Stimulated activated naive B cell treated with anti-CD40 and anti-IgM and Interleukin-4, amounts not matched to agents 10 μg/mL and 1 μg/mL and 100 μg/mL, for 72 hours (primary cell): ENCODE measurements around the gene AURKA.
"Not testable (repeated sequence)": the region's sequence is repeated elsewhere in the genome, so short reads cannot be mapped to it uniquely, and the experiment has no call there.

ENCODE experiments used
- ATAC-seq, 2 donors: fragments of 150-1000 bp; cut with Tn5 transposase; replicated peaks; 2 replicates each; pipeline ENCODE4 v1.10.0; 2021; ENCODE audit warnings: moderate library complexity in 1 of 2
- DNase-seq: peaks from one replicate; pipeline ENCODE4 v3.0.0; 2021
- H3K27ac Mint-ChIP-seq: one replicate; pipeline ENCODE4 v1.8.0; 2022; ENCODE audit warnings: mild to moderate bottlenecking, mixed read lengths
- H3K27me3 Mint-ChIP-seq, 2 donors: one replicate each; pipeline ENCODE4 v1.8.0; 2022; ENCODE audit warnings: mixed read lengths in 2 of 2
- H3K36me3 Mint-ChIP-seq, 2 donors: one replicate each; pipeline ENCODE4 v1.8.0; 2022; ENCODE audit warnings: mixed read lengths in 2 of 2, mild to moderate bottlenecking in 1 of 2
- H3K4me1 Mint-ChIP-seq, 2 donors: one replicate each; pipeline ENCODE4 v1.8.0; 2022; ENCODE audit warnings: mixed read lengths in 2 of 2, mild to moderate bottlenecking in 1 of 2
- H3K4me3 Mint-ChIP-seq, 2 donors: one replicate each; pipeline ENCODE4 v1.8.0; 2022; ENCODE audit warnings: mild to moderate bottlenecking in 2 of 2, mixed read lengths in 2 of 2, moderate library complexity in 1 of 2
- H3K9me3 Mint-ChIP-seq, 2 donors: one replicate each; pipeline ENCODE4 v1.8.0; 2022; ENCODE audit warnings: mixed read lengths in 2 of 2, mild to moderate bottlenecking in 1 of 2

AURKA gene

DNA sequence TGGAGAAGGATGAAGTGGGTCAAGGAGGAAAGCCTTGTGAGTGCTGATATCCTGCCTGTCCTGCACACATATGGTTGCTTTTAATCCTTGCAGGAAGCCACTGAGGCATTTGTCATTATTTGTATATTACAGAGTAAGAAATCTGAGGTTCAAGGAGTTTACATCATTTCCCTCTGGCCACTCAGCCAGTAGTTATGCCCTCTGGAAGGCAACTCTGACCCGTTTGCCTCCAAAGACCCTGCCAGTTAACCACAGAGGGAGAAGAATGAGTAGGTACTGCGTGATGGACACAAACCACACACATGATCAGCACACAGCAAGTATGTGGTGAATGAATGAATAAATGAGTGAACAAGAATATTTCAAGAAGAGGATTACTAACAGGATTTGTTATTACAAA lies 41.2 kb downstream of the AURKA start:
- Mint-ChIP-seq H3K36me3 (no peaks in the 10 kb centered on the region), H3K27ac (no peak overlapping the region), H3K27me3 (peaks cover 41 to 42% of the 10 kb centered on the region in 2 donors), H3K4me3 (no peak overlapping the region), H3K4me1 (no peaks in the 10 kb centered on the region), H3K9me3 (no peaks in the 10 kb centered on the region)
- ATAC-seq (no peak), DNase-seq (no peak)

DNA sequence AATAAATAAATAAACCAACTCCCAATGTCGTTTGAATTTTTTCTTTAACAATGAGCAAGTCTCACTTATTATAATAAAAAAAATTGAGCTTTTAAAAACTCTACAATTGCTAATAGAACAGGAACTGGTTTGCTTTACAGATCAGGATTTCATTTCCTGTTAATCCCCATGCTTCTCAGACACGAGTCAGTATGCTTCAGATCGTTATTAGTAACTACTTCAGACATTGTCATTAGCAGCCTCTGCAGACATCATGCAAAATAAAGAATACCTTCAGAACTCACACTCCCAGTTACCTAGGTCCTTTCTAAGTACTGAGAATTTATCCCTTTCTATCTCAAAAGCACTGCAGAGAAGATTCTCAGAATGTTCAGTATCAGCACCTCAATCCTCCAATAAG lies 43.3 kb downstream of the AURKA start:
- H3K36me3 Mint-ChIP-seq = no peaks in the 10 kb centered on the region
- H3K9me3 Mint-ChIP-seq = no peaks in the 10 kb centered on the region
- ATAC-seq (no peak), DNase-seq (no peak)
- no peak overlapping the region for H3K27ac Mint-ChIP-seq
- H3K4me3 Mint-ChIP-seq = no peak overlapping the region
- peaks cover 62% of the 10 kb centered on the region in 2 donors for H3K27me3 Mint-ChIP-seq
- H3K4me1 Mint-ChIP-seq = no peaks in the 10 kb centered on the region

DNA sequence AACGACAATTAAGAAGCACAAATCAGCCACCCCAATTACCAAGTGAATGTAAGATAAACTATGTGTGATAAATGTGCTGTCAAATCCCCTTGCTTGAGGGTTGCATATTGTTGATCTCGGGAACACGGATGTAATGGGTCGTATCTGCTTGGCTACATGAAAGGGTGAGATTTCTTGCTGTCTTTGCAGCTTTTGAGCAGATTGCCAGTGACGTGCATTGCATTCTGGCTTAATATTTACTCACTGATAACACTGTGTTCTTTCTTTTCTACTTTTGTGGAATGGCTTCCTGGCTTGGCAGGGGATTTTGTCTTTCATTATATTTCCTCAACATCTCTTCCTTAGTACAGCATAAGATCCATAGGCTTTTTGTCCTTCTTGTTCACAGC lies 43.7 kb downstream of the AURKA start:
- Mint-ChIP-seq H3K9me3 (no peaks in the 10 kb centered on the region), H3K27ac (no peak overlapping the region), H3K4me3 (no peak overlapping the region), H3K4me1 (no peaks in the 10 kb centered on the region), H3K27me3 (peaks cover 67% of the 10 kb centered on the region in 2 donors), H3K36me3 (no peaks in the 10 kb centered on the region)
- ATAC-seq (no peak), DNase-seq (no peak)

GRCh38 chr20:56347628-56348304 lies 44.2 kb downstream of the AURKA start:
- H3K4me3 Mint-ChIP-seq = no peak overlapping the region
- DNase-seq (no peak), ATAC-seq (no peak)
- no peaks in the 10 kb centered on the region for H3K9me3 Mint-ChIP-seq
- no peak overlapping the region for H3K27ac Mint-ChIP-seq
- no peaks in the 10 kb centered on the region for H3K4me1 Mint-ChIP-seq
- H3K36me3 Mint-ChIP-seq = no peaks in the 10 kb centered on the region
- peaks cover 71 to 72% of the 10 kb centered on the region in 2 donors for H3K27me3 Mint-ChIP-seq

DNA sequence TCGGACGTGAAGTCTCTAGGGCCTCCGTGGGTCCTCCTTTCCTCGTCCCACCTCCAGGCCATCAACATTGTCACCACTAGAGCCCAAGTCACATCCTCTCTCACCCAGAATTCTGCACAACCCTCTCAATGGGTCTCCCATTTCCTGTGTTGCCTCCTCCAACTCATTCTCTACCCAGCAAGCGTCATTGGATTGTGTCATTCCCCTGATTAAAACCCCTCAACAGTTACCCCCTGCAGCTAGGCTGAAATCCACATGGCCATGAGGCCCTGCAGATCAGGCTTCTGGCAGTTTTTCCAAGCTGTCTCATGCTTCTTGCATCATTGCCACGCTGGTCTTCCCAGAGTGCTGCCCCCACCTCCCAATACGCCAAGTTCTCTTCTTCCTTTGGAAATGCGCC lies 46.1 kb downstream of the AURKA start:
- Mint-ChIP-seq H3K4me1 (no peaks in the 10 kb centered on the region), H3K9me3 (no peaks in the 10 kb centered on the region)
- no peak for DNase-seq

GRCh38 chr20:56343861-56344381 lies 48.1 kb downstream of the AURKA start:
- Mint-ChIP-seq H3K4me1 (no peaks in the 10 kb centered on the region), H3K27ac (peak overlapping the region; percentile 16), H3K4me3 (no peak overlapping the region), H3K27me3 (peaks cover 79% of the 10 kb centered on the region in 2 donors), H3K9me3 (no peaks in the 10 kb centered on the region), H3K36me3 (no peaks in the 10 kb centered on the region)
- ATAC-seq = peak; percentile 72 to 78
- peak; percentile 18 for DNase-seq

More for the DNA sequence above, 46.1 kb downstream of the AURKA start:
- H3K27me3 Mint-ChIP-seq = peaks cover 73 to 77% of the 10 kb centered on the region in 2 donors
- no peak overlapping the region for H3K27ac Mint-ChIP-seq
- no peak for ATAC-seq
- no peaks in the 10 kb centered on the region for H3K36me3 Mint-ChIP-seq
- H3K4me3 Mint-ChIP-seq = no peak overlapping the region

DNA sequence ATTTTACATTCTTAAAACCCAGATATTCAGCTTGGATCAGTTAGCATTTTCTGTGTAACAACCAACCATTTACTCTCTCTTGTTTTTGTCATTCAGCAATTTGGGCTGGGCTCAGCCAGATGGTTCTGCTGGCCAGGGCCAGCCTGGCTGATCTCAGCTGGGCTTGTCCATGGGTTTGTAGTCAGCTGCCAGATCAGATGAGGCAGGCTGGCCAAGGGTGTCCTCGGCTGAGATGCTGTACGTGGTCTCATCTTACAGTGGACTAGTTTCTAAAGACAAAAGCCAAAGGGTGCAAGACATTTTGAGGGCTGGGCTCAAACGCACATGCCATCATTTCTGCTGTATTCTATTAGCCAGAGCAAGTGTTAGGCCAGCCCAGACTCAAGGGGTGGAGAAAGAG lies 49.2 kb downstream of the AURKA start:
- DNase-seq (no peak), ATAC-seq (no peak)
- H3K27ac Mint-ChIP-seq = no peak overlapping the region
- H3K27me3 Mint-ChIP-seq = peaks cover 73 to 79% of the 10 kb centered on the region in 2 donors
- no peaks in the 10 kb centered on the region for H3K9me3 Mint-ChIP-seq
- no peak overlapping the region for H3K4me3 Mint-ChIP-seq
- H3K36me3 Mint-ChIP-seq = no peaks in the 10 kb centered on the region
- H3K4me1 Mint-ChIP-seq = no peaks in the 10 kb centered on the region

DNA sequence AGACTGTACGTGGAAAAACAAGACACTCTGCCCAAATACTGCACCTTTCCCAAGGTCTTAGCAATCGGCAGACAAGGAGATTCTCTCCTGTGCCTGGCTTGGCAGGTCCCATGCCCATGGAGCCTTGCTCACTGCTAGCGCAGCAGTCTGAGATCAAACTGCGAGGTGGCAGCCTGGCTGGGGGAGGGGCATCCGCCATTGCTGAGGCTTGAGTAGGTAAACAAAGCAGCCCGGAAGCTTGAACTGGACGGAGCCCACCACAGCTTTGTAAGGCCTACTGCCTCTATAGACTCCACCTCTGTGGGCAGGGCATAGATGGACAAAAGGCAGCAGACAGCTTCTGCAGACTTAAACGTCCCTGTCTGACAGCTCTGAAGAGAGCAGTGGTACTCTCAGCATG lies 55.3 kb downstream of the AURKA start:
- peaks cover 41 to 53% of the 10 kb centered on the region in 2 donors for H3K27me3 Mint-ChIP-seq
- not testable (repeated sequence) for H3K27ac Mint-ChIP-seq, DNase-seq, ATAC-seq, H3K36me3 Mint-ChIP-seq, H3K4me3 Mint-ChIP-seq, H3K9me3 Mint-ChIP-seq, H3K4me1 Mint-ChIP-seq

GRCh38 chr20:56328861-56329260 lies 63.2 kb downstream of the AURKA start:
- DNase-seq = no peak
- Mint-ChIP-seq H3K4me3 (no peak overlapping the region), H3K9me3 (peaks cover 4% of the 10 kb centered on the region in 2 donors), H3K36me3 (no peaks in the 10 kb centered on the region), H3K4me1 (no peaks in the 10 kb centered on the region), H3K27me3 (peaks cover 15 to 20% of the 10 kb centered on the region in 2 donors), H3K27ac (no peak overlapping the region)
- ATAC-seq = no peak

GRCh38 chr20:56324806-56325205 lies 67.2 kb downstream of the AURKA start:
- Mint-ChIP-seq H3K9me3 (no peaks in the 10 kb centered on the region), H3K36me3 (no peaks in the 10 kb centered on the region), H3K27ac (no peak overlapping the region), H3K4me1 (no peaks in the 10 kb centered on the region), H3K4me3 (no peak overlapping the region), H3K27me3 (peaks cover 13 to 28% of the 10 kb centered on the region in 2 donors)
- DNase-seq (no peak), ATAC-seq (no peak)

DNA sequence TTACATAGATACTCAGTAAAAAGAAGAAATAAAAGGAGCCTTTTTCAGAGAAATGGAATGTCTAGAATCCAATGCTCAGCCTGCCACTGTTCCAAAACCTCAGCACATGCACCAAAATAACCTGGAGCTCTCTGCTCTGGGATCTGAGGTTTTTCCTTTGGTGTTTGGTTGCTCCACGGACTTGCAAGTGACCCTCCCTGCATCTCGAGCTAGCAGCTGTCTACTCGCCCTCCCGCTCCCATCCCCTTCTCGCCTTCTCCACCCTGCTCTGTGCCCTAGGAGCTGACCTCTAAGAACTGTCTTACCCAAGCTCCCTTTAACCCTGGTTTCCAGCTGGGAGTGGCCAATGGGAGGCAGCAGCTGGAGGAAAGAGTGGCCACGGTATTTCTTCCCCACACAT lies 68.4 kb downstream of the AURKA start:
- DNase-seq = no peak
- H3K27ac Mint-ChIP-seq = no peak overlapping the region
- no peak for ATAC-seq
- H3K4me3 Mint-ChIP-seq = no peak overlapping the region
- H3K4me1 Mint-ChIP-seq = no peaks in the 10 kb centered on the region
- H3K27me3 Mint-ChIP-seq = peaks cover 19 to 38% of the 10 kb centered on the region in 2 donors
- no peaks in the 10 kb centered on the region for H3K36me3 Mint-ChIP-seq
- H3K9me3 Mint-ChIP-seq = no peaks in the 10 kb centered on the region

GRCh38 chr20:56323206-56323605 lies 68.8 kb downstream of the AURKA start:
- no peak overlapping the region for H3K4me3 Mint-ChIP-seq
- no peaks in the 10 kb centered on the region for H3K36me3 Mint-ChIP-seq
- H3K27ac Mint-ChIP-seq = no peak overlapping the region
- no peak for ATAC-seq
- peaks cover 19 to 43% of the 10 kb centered on the region in 2 donors for H3K27me3 Mint-ChIP-seq
- no peaks in the 10 kb centered on the region for H3K4me1 Mint-ChIP-seq
- no peak for DNase-seq
- no peaks in the 10 kb centered on the region for H3K9me3 Mint-ChIP-seq

GRCh38 chr20:56322681-56323080 lies 69.3 kb downstream of the AURKA start:
- Mint-ChIP-seq H3K27me3 (peaks cover 19 to 45% of the 10 kb centered on the region in 2 donors), H3K27ac (no peak overlapping the region), H3K4me3 (no peak overlapping the region), H3K4me1 (no peaks in the 10 kb centered on the region), H3K36me3 (no peaks in the 10 kb centered on the region), H3K9me3 (no peaks in the 10 kb centered on the region)
- DNase-seq (no peak), ATAC-seq (no peak)
